ENCODE measurements around the gene CPED1.

The CPED1 gene

DNA sequence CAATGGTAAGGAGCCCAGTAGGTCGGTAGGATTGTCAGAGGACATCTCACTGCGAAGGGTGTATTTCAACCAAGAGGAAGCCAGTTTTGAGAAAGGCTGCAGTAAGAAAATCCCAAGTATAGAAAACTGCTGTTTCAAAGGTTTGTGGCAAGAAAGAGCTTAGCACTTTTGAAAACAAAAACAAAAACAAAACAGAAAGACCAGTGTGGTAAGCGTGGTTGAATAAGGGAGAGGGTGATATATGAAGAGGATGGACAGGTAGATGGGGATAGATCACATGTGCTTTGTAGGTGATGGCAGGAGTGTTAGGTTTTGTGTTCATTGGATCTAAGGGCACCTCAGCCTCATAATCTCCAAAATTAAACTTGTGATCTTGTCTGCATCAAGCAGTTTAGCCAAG lies 198.7 kb downstream of the CPED1 start:
- Histone ChIP-seq H3K27ac (ENCODE audit: poor library complexity, severe bottlenecking) (no peak overlapping the region), H3K4me3 (ENCODE audit: severe bottlenecking) (no peak overlapping the region), H3K27me3 (ENCODE audit: insufficient read depth, poor library complexity, severe bottlenecking) (no peaks in the 10 kb centered on the region), H3K9me3 (ENCODE audit: severe bottlenecking) (no peaks in the 10 kb centered on the region), H3K36me3 (ENCODE audit: low read depth) (no peaks in the 10 kb centered on the region), H3K4me1 (ENCODE audit: insufficient read depth, poor library complexity, severe bottlenecking) (no peaks in the 10 kb centered on the region)
- ATAC-seq (ENCODE audit: low read depth), result no peak
- no peak for DNase-seq (ENCODE audit: low spot score)
- TF ChIP-seq CTCF (IDR thresholded peaks at IDR 0.05; ENCODE audit: poor library complexity, severe bottlenecking), result no peak

GRCh38 chr7:121187676-121188075 lies 199.2 kb downstream of the CPED1 start:
- Histone ChIP-seq H3K27ac (ENCODE audit: poor library complexity, severe bottlenecking) (no peak overlapping the region), H3K27me3 (ENCODE audit: insufficient read depth, poor library complexity, severe bottlenecking) (no peaks in the 10 kb centered on the region), H3K4me1 (ENCODE audit: insufficient read depth, poor library complexity, severe bottlenecking) (no peaks in the 10 kb centered on the region), H3K36me3 (ENCODE audit: low read depth) (no peaks in the 10 kb centered on the region), H3K4me3 (ENCODE audit: severe bottlenecking) (no peak overlapping the region), H3K9me3 (ENCODE audit: severe bottlenecking) (no peaks in the 10 kb centered on the region)
- TF ChIP-seq CTCF (IDR thresholded peaks at IDR 0.05; ENCODE audit: poor library complexity, severe bottlenecking), result no peak
- DNase-seq (ENCODE audit: low spot score) (no peak), ATAC-seq (ENCODE audit: low read depth) (no peak)

DNA sequence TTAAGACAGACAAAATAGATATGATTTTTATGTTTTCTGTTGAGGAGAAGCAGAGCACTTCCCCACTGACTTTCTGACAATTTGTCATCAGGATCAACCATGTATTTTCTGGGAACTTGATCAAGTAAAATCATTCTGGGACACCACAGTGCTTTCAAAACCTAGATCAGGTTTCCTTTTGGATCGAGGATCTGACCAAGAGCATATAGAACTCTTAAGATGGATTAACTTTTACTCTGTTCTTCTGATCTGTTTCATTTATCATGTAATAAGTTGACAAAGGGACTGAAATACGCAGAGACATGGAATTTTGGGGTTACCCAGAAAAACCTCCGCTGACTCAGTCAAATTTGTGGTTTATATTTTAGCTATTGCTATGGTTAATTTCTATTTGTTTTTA lies 204.3 kb downstream of the CPED1 start:
- H3K27ac ChIP-seq (ENCODE audit: poor library complexity, severe bottlenecking), result no peak overlapping the region
- no peak overlapping the region for H3K4me3 ChIP-seq (ENCODE audit: severe bottlenecking)
- no peaks in the 10 kb centered on the region for H3K9me3 ChIP-seq (ENCODE audit: severe bottlenecking)
- no peaks in the 10 kb centered on the region for H3K36me3 ChIP-seq (ENCODE audit: low read depth)
- no peaks in the 10 kb centered on the region for H3K27me3 ChIP-seq (ENCODE audit: insufficient read depth, poor library complexity, severe bottlenecking)
- no peaks in the 10 kb centered on the region for H3K4me1 ChIP-seq (ENCODE audit: insufficient read depth, poor library complexity, severe bottlenecking)
- DNase-seq (ENCODE audit: low spot score) (no peak), ATAC-seq (ENCODE audit: low read depth) (no peak)
- TF ChIP-seq CTCF (IDR thresholded peaks at IDR 0.05; ENCODE audit: poor library complexity, severe bottlenecking), result no peak

GRCh38 chr7:121195010-121195409 lies 206.5 kb downstream of the CPED1 start:
- ATAC-seq (ENCODE audit: low read depth), result no peak
- Histone ChIP-seq H3K4me3 (ENCODE audit: severe bottlenecking) (no peak overlapping the region), H3K27me3 (ENCODE audit: insufficient read depth, poor library complexity, severe bottlenecking) (no peaks in the 10 kb centered on the region), H3K9me3 (ENCODE audit: severe bottlenecking) (no peaks in the 10 kb centered on the region), H3K36me3 (ENCODE audit: low read depth) (no peaks in the 10 kb centered on the region), H3K27ac (ENCODE audit: poor library complexity, severe bottlenecking) (no peak overlapping the region), H3K4me1 (ENCODE audit: insufficient read depth, poor library complexity, severe bottlenecking) (no peaks in the 10 kb centered on the region)
- no peak for TF ChIP-seq CTCF (IDR thresholded peaks at IDR 0.05; ENCODE audit: poor library complexity, severe bottlenecking)
- no peak for DNase-seq (ENCODE audit: low spot score)

GRCh38 chr7:121195874-121196273 lies 207.4 kb downstream of the CPED1 start:
- DNase-seq (ENCODE audit: low spot score) (no peak), ATAC-seq (ENCODE audit: low read depth) (no peak)
- Histone ChIP-seq H3K27me3 (ENCODE audit: insufficient read depth, poor library complexity, severe bottlenecking) (no peaks in the 10 kb centered on the region), H3K27ac (ENCODE audit: poor library complexity, severe bottlenecking) (no peak overlapping the region), H3K36me3 (ENCODE audit: low read depth) (no peaks in the 10 kb centered on the region), H3K4me3 (ENCODE audit: severe bottlenecking) (no peak overlapping the region), H3K4me1 (ENCODE audit: insufficient read depth, poor library complexity, severe bottlenecking) (no peaks in the 10 kb centered on the region), H3K9me3 (ENCODE audit: severe bottlenecking) (no peaks in the 10 kb centered on the region)
- TF ChIP-seq CTCF (IDR thresholded peaks at IDR 0.05; ENCODE audit: poor library complexity, severe bottlenecking), result no peak

Measured in RWPE2 (cell line).